ENCODE measurements around the gene KDELR3.

KDELR3 gene

GRCh38 chr22:38461057-38461413, 6.9 kb upstream of the KDELR3 start:
- Histone ChIP-seq H3K4me3 (replicated peaks; ENCODE audit: low read depth, low read length) (no peak overlapping the region), H3K27me3 (replicated peaks; ENCODE audit: control insufficient read depth, insufficient read depth, low read length) (peaks cover 3% of the 10 kb centered on the region)

GRCh38 chr22:38461414-38462081, 6.3 kb upstream of the KDELR3 start:
- H3K4me3 ChIP-seq (replicated peaks; ENCODE audit: low read depth, low read length) = no peak overlapping the region
- no peaks in the 10 kb centered on the region for H3K36me3 ChIP-seq (ENCODE audit: control insufficient read depth, insufficient read depth, low read length)
- peak; percentile 77 for DNase-seq (ENCODE audit: extremely low read depth, insufficient read length)
- TF ChIP-seq CTCF (IDR thresholded peaks at IDR 0.05; ENCODE audit: insufficient read depth, low read length, poor library complexity, severe bottlenecking) = no peak
- H3K27me3 ChIP-seq (replicated peaks; ENCODE audit: control insufficient read depth, insufficient read depth, low read length) = peaks cover 3% of the 10 kb centered on the region

More at GRCh38 chr22:38461057-38461413, 6.9 kb upstream of the KDELR3 start:
- TF ChIP-seq CTCF (IDR thresholded peaks at IDR 0.05; ENCODE audit: insufficient read depth, low read length, poor library complexity, severe bottlenecking) = no peak
- DNase-seq (ENCODE audit: extremely low read depth, insufficient read length) = no peak
- no peaks in the 10 kb centered on the region for H3K36me3 ChIP-seq (ENCODE audit: control insufficient read depth, insufficient read depth, low read length)

- Histone ChIP-seq H3K36me3 (ENCODE audit: control insufficient read depth, insufficient read depth, low read length) (no peaks in the 10 kb centered on the region), H3K27me3 (replicated peaks; ENCODE audit: control insufficient read depth, insufficient read depth, low read length) (no peaks in the 10 kb centered on the region; the same call in none of the 2 replicates), H3K4me3 (replicated peaks; ENCODE audit: low read depth, low read length) (no peak overlapping the region)
- no peak for DNase-seq (ENCODE audit: extremely low read depth, insufficient read length)
- TF ChIP-seq CTCF (IDR thresholded peaks at IDR 0.05; ENCODE audit: insufficient read depth, low read length, poor library complexity, severe bottlenecking) = no peak
These were observed 4.7 kb upstream of the KDELR3 start for GRCh38 chr22:38462960-38463784.

- no peak for DNase-seq (ENCODE audit: extremely low read depth, insufficient read length)
- no peaks in the 10 kb centered on the region; the same call in none of the 2 replicates for H3K27me3 ChIP-seq (replicated peaks; ENCODE audit: control insufficient read depth, insufficient read depth, low read length)
- no peak overlapping the region for H3K4me3 ChIP-seq (replicated peaks; ENCODE audit: low read depth, low read length)
- TF ChIP-seq CTCF (IDR thresholded peaks at IDR 0.05; ENCODE audit: insufficient read depth, low read length, poor library complexity, severe bottlenecking) = no peak
- no peaks in the 10 kb centered on the region for H3K36me3 ChIP-seq (ENCODE audit: control insufficient read depth, insufficient read depth, low read length)
These were observed 2.8 kb upstream of the KDELR3 start for GRCh38 chr22:38464992-38465672.

GRCh38 chr22:38465673-38466490, 2.0 kb upstream of the KDELR3 start:
- no peak for TF ChIP-seq CTCF (IDR thresholded peaks at IDR 0.05; ENCODE audit: insufficient read depth, low read length, poor library complexity, severe bottlenecking)
- no peak for DNase-seq (ENCODE audit: extremely low read depth, insufficient read length)
- H3K36me3 ChIP-seq (ENCODE audit: control insufficient read depth, insufficient read depth, low read length) = no peaks in the 10 kb centered on the region
- H3K4me3 ChIP-seq (replicated peaks; ENCODE audit: low read depth, low read length) = no peak overlapping the region
- no peaks in the 10 kb centered on the region; the same call in none of the 2 replicates for H3K27me3 ChIP-seq (replicated peaks; ENCODE audit: control insufficient read depth, insufficient read depth, low read length)
